Activated CD8-positive, alpha-beta T cell treated with anti-CD3 and anti-CD28 coated beads for 36 hours (primary cell): ENCODE measurements around the gene PTPN1. TPM values are rescaled to one million over a fixed set of nuclear protein-coding genes. Genes with fewer than 3 reads are reported as not detected.

Source experiments
- ATAC-seq: fragments of 200-7000 bp; cut with Tn5 transposase; one replicate; pipeline ENCODE4 v1.10.0; 2021; ENCODE audit warnings: mild to moderate bottlenecking, moderate library complexity
- CTCF ChIA-PET: fragments of 350-600 bp; sonication (Branson Sonifier 250); formaldehyde crosslinking; loops from one replicate; lab custom pipeline; 2021; ENCODE audit warnings: antibody characterized with exemption; lab: Charles Lee
- POLR2A ChIA-PET: fragments of 350-600 bp; sonication (Branson Sonifier 250); formaldehyde crosslinking; loops from one replicate; lab custom pipeline; 2021; ENCODE audit warnings: antibody characterized with exemption; lab: Charles Lee
- DNase-seq: peaks from one replicate; pipeline ENCODE4 v3.0.0-alpha.2; 2020
- H3K27ac Mint-ChIP-seq: one replicate; pipeline ENCODE4 v1.8.0; 2021; ENCODE audit warnings: mild to moderate bottlenecking, mixed read lengths
- H3K27me3 Mint-ChIP-seq: one replicate; pipeline ENCODE4 v1.8.0; 2021; ENCODE audit warnings: mixed read lengths
- H3K36me3 Mint-ChIP-seq: one replicate; pipeline ENCODE4 v1.8.0; 2021; ENCODE audit warnings: low read depth, mixed read lengths
- H3K4me1 Mint-ChIP-seq: one replicate; pipeline ENCODE4 v1.8.0; 2021; ENCODE audit warnings: low read depth, mixed read lengths
- H3K4me3 Mint-ChIP-seq: one replicate; pipeline ENCODE4 v1.8.0; 2021; ENCODE audit warnings: mild to moderate bottlenecking, moderate library complexity, mixed read lengths
- H3K9me3 Mint-ChIP-seq: one replicate; pipeline ENCODE4 v1.8.0; 2021; ENCODE audit warnings: mixed read lengths
- intact Hi-C: fragments of 100-400 bp; cut with micrococcal nuclease; formaldehyde crosslinking; loops from one replicate; pipeline ENCODE4 v1.10.0; 2022
- total RNA-seq, 2 experiments: library from RNA; stranded (reverse); gene quantifications; one replicate each; pipeline ENCODE4 v1.2.3, GENCODE V29; 2021
- TF ChIP-seq, protein P1 (sequence below): fragments of 200-600 bp; IDR thresholded peaks from one replicate; pipeline ENCODE4 v1.8.0; 2022; ENCODE audit warnings: antibody characterized with exemption, mild to moderate bottlenecking

PTPN1 gene
- total RNA-seq, 2 experiments from 2014 or later = 65.1 to 66.6 TPM

DNA sequence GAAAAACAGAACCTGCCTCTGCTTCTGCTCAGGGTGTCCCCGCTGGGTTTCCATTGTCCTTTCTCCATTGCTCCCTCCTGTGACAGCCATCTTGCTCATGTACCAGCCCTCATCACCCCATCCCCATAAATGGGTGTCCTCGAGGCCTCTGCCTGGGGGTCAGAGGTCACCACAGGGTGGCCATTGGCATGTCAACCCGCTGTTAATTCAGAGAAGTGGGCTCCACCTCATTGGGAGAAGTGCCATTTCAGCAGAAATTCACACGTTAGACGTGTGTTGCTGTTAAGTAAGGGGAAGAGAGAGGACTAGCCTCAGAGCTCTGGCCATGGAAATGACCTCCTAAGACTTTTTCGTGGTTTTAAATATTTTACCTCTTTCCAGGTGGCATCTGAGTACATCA, 71.9 kb downstream of the PTPN1 start:
- TF ChIP-seq, protein P1, sequence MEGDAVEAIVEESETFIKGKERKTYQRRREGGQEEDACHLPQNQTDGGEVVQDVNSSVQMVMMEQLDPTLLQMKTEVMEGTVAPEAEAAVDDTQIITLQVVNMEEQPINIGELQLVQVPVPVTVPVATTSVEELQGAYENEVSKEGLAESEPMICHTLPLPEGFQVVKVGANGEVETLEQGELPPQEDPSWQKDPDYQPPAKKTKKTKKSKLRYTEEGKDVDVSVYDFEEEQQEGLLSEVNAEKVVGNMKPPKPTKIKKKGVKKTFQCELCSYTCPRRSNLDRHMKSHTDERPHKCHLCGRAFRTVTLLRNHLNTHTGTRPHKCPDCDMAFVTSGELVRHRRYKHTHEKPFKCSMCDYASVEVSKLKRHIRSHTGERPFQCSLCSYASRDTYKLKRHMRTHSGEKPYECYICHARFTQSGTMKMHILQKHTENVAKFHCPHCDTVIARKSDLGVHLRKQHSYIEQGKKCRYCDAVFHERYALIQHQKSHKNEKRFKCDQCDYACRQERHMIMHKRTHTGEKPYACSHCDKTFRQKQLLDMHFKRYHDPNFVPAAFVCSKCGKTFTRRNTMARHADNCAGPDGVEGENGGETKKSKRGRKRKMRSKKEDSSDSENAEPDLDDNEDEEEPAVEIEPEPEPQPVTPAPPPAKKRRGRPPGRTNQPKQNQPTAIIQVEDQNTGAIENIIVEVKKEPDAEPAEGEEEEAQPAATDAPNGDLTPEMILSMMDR = no peak
- ChIA-PET CTCF (no interaction called here), POLR2A (interaction anchor here (0.6 kb wide), 1 partner anchor 388 kb away, joined by 3 read pairs; no protein-coding TSS in a partner anchor)
- intact Hi-C loops = no loop called here
- Mint-ChIP-seq H3K27ac (no peak overlapping the region), H3K4me3 (no peak overlapping the region), H3K4me1 (no peaks in the 10 kb centered on the region), H3K27me3 (no peaks in the 10 kb centered on the region), H3K9me3 (no peaks in the 10 kb centered on the region), H3K36me3 (peaks cover 45% of the 10 kb centered on the region)
- DNase-seq (no peak), ATAC-seq (no peak)

- peaks cover 41% of the 10 kb centered on the region for H3K36me3 Mint-ChIP-seq
- no peak overlapping the region for H3K27ac Mint-ChIP-seq
- no peak for ATAC-seq
- DNase-seq = no peak
- POLR2A ChIA-PET = no interaction called here
- TF ChIP-seq, protein P1 = no peak
- no peaks in the 10 kb centered on the region for H3K27me3 Mint-ChIP-seq
- CTCF ChIA-PET = no interaction called here
- H3K9me3 Mint-ChIP-seq = no peaks in the 10 kb centered on the region
- intact Hi-C loops = no loop called here
- H3K4me3 Mint-ChIP-seq = no peak overlapping the region
- H3K4me1 Mint-ChIP-seq = no peaks in the 10 kb centered on the region
Measured at GRCh38 chr20:50582591-50583234, 72.5 kb downstream of the PTPN1 start.

GRCh38 chr20:50583442-50584150, 73.4 kb downstream of the PTPN1 start:
- Mint-ChIP-seq H3K27ac (no peak overlapping the region), H3K36me3 (peaks cover 40% of the 10 kb centered on the region), H3K27me3 (no peaks in the 10 kb centered on the region), H3K4me3 (no peak overlapping the region), H3K9me3 (no peaks in the 10 kb centered on the region), H3K4me1 (peaks cover 2% of the 10 kb centered on the region)
- ChIA-PET POLR2A (no interaction called here), CTCF (interaction anchor here (1.1 to 1.6 kb wide), 2 partner anchors 105 to 119 kb away, joined by 3 to 6 read pairs; no protein-coding TSS in a partner anchor)
- intact Hi-C loops = no loop called here
- DNase-seq (no peak), ATAC-seq (no peak)
- TF ChIP-seq, protein P1 = no peak

DNA sequence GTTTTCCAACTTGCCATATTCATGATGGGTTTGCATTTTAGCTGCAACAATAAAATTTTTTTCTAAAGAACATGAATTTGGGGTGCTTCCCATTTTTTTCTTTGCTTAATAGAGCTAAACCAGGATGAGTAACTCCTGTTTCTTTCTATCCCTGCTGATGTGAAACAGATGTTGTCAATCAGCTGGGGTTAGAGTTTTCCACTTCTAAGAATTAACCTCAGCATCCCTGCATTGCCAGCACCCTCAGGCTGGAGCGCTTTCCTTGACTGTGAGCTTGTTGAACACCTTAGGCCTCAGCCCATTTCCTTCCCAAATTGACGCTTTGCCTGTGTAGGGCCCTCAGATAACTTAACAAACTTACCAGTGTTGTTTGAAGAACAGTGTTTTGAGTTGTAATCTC, 74.5 kb downstream of the PTPN1 start:
- intact Hi-C loops = no loop called here
- ChIA-PET POLR2A (interaction anchor here (0.9 to 1.2 kb wide), 3 partner anchors 10 to 393 kb away, joined by 3 to 4 read pairs (median 3); no protein-coding TSS in a partner anchor), CTCF (interaction anchor here (0.8 to 1.6 kb wide), 4 partner anchors 9 to 120 kb away, joined by 3 to 6 read pairs (median 4); no protein-coding TSS in a partner anchor)
- Mint-ChIP-seq H3K4me1 (peaks cover 2% of the 10 kb centered on the region), H3K27ac (peak overlapping the region; percentile 3), H3K36me3 (peaks cover 31% of the 10 kb centered on the region), H3K4me3 (no peak overlapping the region), H3K27me3 (no peaks in the 10 kb centered on the region), H3K9me3 (no peaks in the 10 kb centered on the region)
- DNase-seq = no peak
- TF ChIP-seq, protein P1 = no peak
- ATAC-seq = no peak

GRCh38 chr20:50585214-50585613, 75.0 kb downstream of the PTPN1 start:
- Mint-ChIP-seq H3K27me3 (no peaks in the 10 kb centered on the region), H3K4me1 (peaks cover 2% of the 10 kb centered on the region), H3K4me3 (no peak overlapping the region), H3K36me3 (peaks cover 26% of the 10 kb centered on the region), H3K27ac (no peak overlapping the region), H3K9me3 (no peaks in the 10 kb centered on the region)
- ChIA-PET POLR2A (interaction anchor here (0.9 to 1.2 kb wide), 3 partner anchors 10 to 394 kb away, joined by 3 to 4 read pairs (median 3); no protein-coding TSS in a partner anchor), CTCF (interaction anchor here (1.2 to 4.6 kb wide), 3 partner anchors 98 to 106 kb away, joined by 3 to 20 read pairs (median 6); no protein-coding TSS in a partner anchor)
- intact Hi-C loops = no loop called here
- DNase-seq (no peak), ATAC-seq (no peak)
- TF ChIP-seq, protein P1 = no peak
